HepG2 (cell line): ENCODE data around the gene PTMA. TPM values are rescaled to one million over a fixed set of nuclear protein-coding genes. Genes with fewer than 3 reads are reported as not detected.
A peak's percentile ranks its signal among the peaks of the same experiment; 100 is the strongest.

ENCODE experiments used
- BCL6 ChIP-seq: IDR thresholded peaks from 2 replicates; pipeline ENCODE4 v1.6.1; 2016; ENCODE audit warnings: missing genetic modification reagents, missing compliant biosample characterization
- CCAR2 ChIP-seq: fragments of 200-400 bp; formaldehyde crosslinking; optimal IDR thresholded peaks from 2 replicates; pipeline ENCODE3; 2018; ENCODE audit warnings: low read depth, mild to moderate bottlenecking, low read length, moderate library complexity
- DDIT3 ChIP-seq: sonication (generic); formaldehyde crosslinking; IDR thresholded peaks from 2 replicates; pipeline ENCODE4 v1.4.0; 2020; ENCODE audit warnings: mild to moderate bottlenecking, missing genetic modification reagents
- FUBP1 ChIP-seq: sonication (generic); formaldehyde crosslinking; IDR thresholded peaks from 2 replicates; pipeline ENCODE4 v1.5.1; 2020; ENCODE audit warnings: missing genetic modification reagents, mild to moderate bottlenecking, borderline replicate concordance
- GATAD1 ChIP-seq: IDR thresholded peaks from 2 replicates; pipeline ENCODE4 v1.6.1; 2016; ENCODE audit warnings: missing genetic modification reagents, missing compliant biosample characterization
- HMG20A ChIP-seq: IDR thresholded peaks from 2 replicates; pipeline ENCODE4 v1.6.1; 2016; ENCODE audit warnings: borderline replicate concordance
- HNF4A ChIP-seq: sonication (generic); formaldehyde crosslinking; IDR thresholded peaks from 2 replicates; pipeline ENCODE4 v1.4.0; 2020; ENCODE audit warnings: missing genetic modification reagents
- KIAA2018 ChIP-seq: sonication (generic); formaldehyde crosslinking; IDR thresholded peaks from 2 replicates; pipeline ENCODE4 v1.5.0; 2020; ENCODE audit warnings: mild to moderate bottlenecking, missing genetic modification reagents, borderline replicate concordance
- LBX2 ChIP-seq: sonication (generic); formaldehyde crosslinking; IDR thresholded peaks from 2 replicates; pipeline ENCODE4 v1.5.0; 2020; ENCODE audit warnings: missing genetic modification reagents, mild to moderate bottlenecking, borderline replicate concordance
- PHF21A ChIP-seq: sonication (generic); formaldehyde crosslinking; IDR thresholded peaks from 2 replicates; pipeline ENCODE4 v1.5.0; 2020; ENCODE audit warnings: mild to moderate bottlenecking, missing genetic modification reagents
- SMC3 ChIP-seq: IDR thresholded peaks from 2 replicates; pipeline ENCODE4 v1.6.1; 2011; ENCODE audit warnings: low read length, improper control_type of control experiment
- TIGD3 ChIP-seq: sonication (generic); formaldehyde crosslinking; IDR thresholded peaks from 2 replicates; pipeline ENCODE4 v1.5.1; 2020; ENCODE audit warnings: mild to moderate bottlenecking, missing genetic modification reagents, borderline replicate concordance
- ZKSCAN1 ChIP-seq: fragments of 150-350 bp; IDR thresholded peaks from 2 replicates; pipeline ENCODE4 v1.6.1; 2014; ENCODE audit warnings: low read length
- ZNF570 ChIP-seq: sonication (generic); formaldehyde crosslinking; IDR thresholded peaks from 2 replicates; pipeline ENCODE4 v1.4.0; 2020; ENCODE audit warnings: mild to moderate bottlenecking, missing genetic modification reagents, borderline replicate concordance
- ZNF740 ChIP-seq: sonication (generic); formaldehyde crosslinking; IDR thresholded peaks from 2 replicates; pipeline ENCODE4 v1.4.0; 2020; ENCODE audit warnings: missing genetic modification reagents
- polyA plus RNA-seq, 8 experiments: library from polyadenylated mRNA; depleted of rRNA in 3 of 8; stranded (reverse) in 7 of 8; unstranded in 1 of 8; fragments of >200 nt; fragmentation: Illumina TruSeq in 4 of 8; extraction: Trizol in 4 of 8; gene quantifications; 2 replicates each; pipeline versions ENCODE4 v1.2.1 to v1.2.3, GENCODE V29; 2011 to 2016; ENCODE audit warnings: low read depth in 4 of 8, missing spikeins in 1 of 8, mixed read lengths in 1 of 8; ENCODE audit not compliant: insufficient read depth in 1 of 8
- total RNA-seq, 5 experiments: library from RNA; depleted of rRNA; stranded (reverse); fragments of >200 nt; fragmentation: Illumina TruSeq; extraction: Trizol; gene quantifications; 2 replicates each; pipeline ENCODE4 v1.2.3, GENCODE V29; 2016; ENCODE audit warnings: low read depth in 1 of 5

The PTMA gene
- total and polyA plus RNA-seq, 2 of the 13 experiments (the other 11 are each of a cell fraction or from before 2014, with no cell fraction given): 190 to 1,086 TPM

GRCh38 chr2:231701456-231702373, 6.6 kb upstream of the PTMA start (continued):
- no peak for TF ChIP-seq FUBP1 (CRISPR knock-in tag)
- peak; percentile 51; the same call in 1 of the 2 replicates for TF ChIP-seq PHF21A
- peak; percentile 72 for TF ChIP-seq GATAD1
- TF ChIP-seq LBX2 (CRISPR knock-in tag): 0 out of 2 replicates have a peak, but pooled peaks have one; percentile 24
- no peak for TF ChIP-seq ZKSCAN1
- TF ChIP-seq ZNF740: no peak
- TF ChIP-seq DDIT3: no peak
- TF ChIP-seq BCL6 (CRISPR knock-in tag): no peak; the same call in 1 of the 2 replicates
- TF ChIP-seq TIGD3: no peak
- TF ChIP-seq HMG20A (CRISPR knock-in tag): no peak
- no peak for TF ChIP-seq KIAA2018 (CRISPR knock-in tag)
- TF ChIP-seq HNF4A (CRISPR knock-in tag): no peak
- no peak for TF ChIP-seq ZNF570
- no peak for TF ChIP-seq CCAR2
- TF ChIP-seq SMC3: no peak
